Activated CD4-positive, alpha-beta memory T cell treated with anti-CD3 and anti-CD28 coated beads for 36 hours (primary cell): ENCODE data around the gene XAGE5. TPM values are rescaled to one million over a fixed set of nuclear protein-coding genes. Genes with fewer than 3 reads are reported as not detected.
"Not testable (repeated sequence)": the region's sequence is repeated elsewhere in the genome, so short reads cannot be mapped to it uniquely, and the experiment has no call there.

Experiments
- CTCF ChIA-PET: fragments of 350-600 bp; sonication (Branson Sonifier 250); formaldehyde crosslinking; loops from one replicate; lab custom pipeline; 2021; ENCODE audit warnings: antibody characterized with exemption, inconsistent platforms; lab: Charles Lee
- POLR2A ChIA-PET: fragments of 350-600 bp; sonication (Branson Sonifier 250); formaldehyde crosslinking; loops from one replicate; lab custom pipeline; 2021; ENCODE audit warnings: antibody characterized with exemption; lab: Charles Lee
- DNase-seq: peaks from one replicate; pipeline ENCODE4 v3.0.0-alpha.2; 2020
- H3K27ac Mint-ChIP-seq: one replicate; pipeline ENCODE4 v1.8.0; 2021; ENCODE audit warnings: mixed read lengths
- H3K27me3 Mint-ChIP-seq: one replicate; pipeline ENCODE4 v1.8.0; 2021; ENCODE audit warnings: mixed read lengths
- H3K36me3 Mint-ChIP-seq: one replicate; pipeline ENCODE4 v1.8.0; 2021; ENCODE audit warnings: mixed read lengths
- H3K4me1 Mint-ChIP-seq: one replicate; pipeline ENCODE4 v1.8.0; 2021; ENCODE audit warnings: low read depth, mixed read lengths
- H3K4me3 Mint-ChIP-seq: one replicate; pipeline ENCODE4 v1.8.0; 2021; ENCODE audit warnings: mild to moderate bottlenecking, mixed read lengths
- H3K9me3 Mint-ChIP-seq: one replicate; pipeline ENCODE4 v1.8.0; 2021; ENCODE audit warnings: mixed read lengths
- intact Hi-C: fragments of 100-400 bp; cut with micrococcal nuclease; formaldehyde crosslinking; loops from one replicate; pipeline ENCODE4 v1.15.1; 2023
- total RNA-seq, 2 experiments: library from RNA; stranded (reverse); gene quantifications; one replicate each; pipeline ENCODE4 v1.2.3, GENCODE V29; 2021

The XAGE5 gene
- total RNA-seq, 2 experiments from 2014 or later: not detected

- H3K36me3 Mint-ChIP-seq, H3K4me3 Mint-ChIP-seq, CTCF ChIA-PET, H3K4me1 Mint-ChIP-seq, H3K27ac Mint-ChIP-seq, H3K27me3 Mint-ChIP-seq, H3K9me3 Mint-ChIP-seq, POLR2A ChIA-PET, DNase-seq, intact Hi-C loops: not testable (repeated sequence)
Measured at GRCh38 chrX:52856991-52857525, 46.0 kb downstream of the XAGE5 start.

GRCh38 chrX:52865343-52865998 is 54.4 kb downstream of the XAGE5 start:
- Mint-ChIP-seq H3K36me3 (no peaks in the 10 kb centered on the region), H3K9me3 (no peaks in the 10 kb centered on the region), H3K27ac (no peak overlapping the region), H3K27me3 (no peaks in the 10 kb centered on the region), H3K4me1 (no peaks in the 10 kb centered on the region), H3K4me3 (no peak overlapping the region)
- ChIA-PET CTCF (no interaction called here), POLR2A (no interaction called here)
- no peak for DNase-seq
- intact Hi-C loops: no loop called here

Other genes with a start within 250 kb of the XAGE5 start
- not detected for gene SSX7, start 156.4 kb upstream of the XAGE5 start, total RNA-seq
- not detected for gene SSX2, start 104.1 kb upstream of the XAGE5 start, total RNA-seq
- gene SSX2B, start 60.0 kb upstream of the XAGE5 start, total RNA-seq: not detected
- not detected for gene SPANXN5, start 13.9 kb upstream of the XAGE5 start, total RNA-seq
- not detected for gene XAGE3, start 56.8 kb downstream of the XAGE5 start, total RNA-seq
- 10 to 100 TPM; 13.0 to 14.2 TPM for gene FAM156B, start 86.0 kb downstream of the XAGE5 start, total RNA-seq
- 10 to 100 TPM; 19.0 to 19.5 TPM for gene FAM156A, start 147.2 kb downstream of the XAGE5 start, total RNA-seq
- not detected for gene GPR173, start 237.5 kb downstream of the XAGE5 start, total RNA-seq